HepG2 (cell line): ENCODE data around the gene CMTM4. TPM values are rescaled to one million over a fixed set of nuclear protein-coding genes. Genes with fewer than 3 reads are reported as not detected.
A peak's percentile ranks its signal among the peaks of the same experiment; 100 is the strongest.

Experiments
- ETV6 ChIP-seq: sonication (generic); formaldehyde crosslinking; conservative IDR thresholded peaks from 2 replicates; pipeline ENCODE4 v1.4.0; 2020; ENCODE audit warnings: missing genetic modification reagents
- GLMP ChIP-seq: sonication (generic); formaldehyde crosslinking; IDR thresholded peaks from 2 replicates; pipeline ENCODE4 v1.9.0; 2021; ENCODE audit warnings: missing genetic modification reagents, mild to moderate bottlenecking, borderline replicate concordance
- HDAC2 ChIP-seq: sonication (generic); formaldehyde crosslinking; IDR thresholded peaks from 2 replicates; pipeline ENCODE4 v1.4.0; 2020; ENCODE audit warnings: missing genetic modification reagents
- KDM6A ChIP-seq: IDR thresholded peaks from 2 replicates; pipeline ENCODE4 v1.6.1; 2016; ENCODE audit warnings: low read depth
- KLF16 ChIP-seq, 2 experiments: sonication (generic) in 1 of 2; formaldehyde crosslinking in 1 of 2; IDR thresholded peaks; 2 replicates each; pipeline versions ENCODE4 v1.6.1 to v1.8.0; 2016 to 2023; ENCODE audit warnings: missing genetic modification reagents in 2 of 2, missing compliant biosample characterization in 1 of 2
- NR2C2 ChIP-seq: sonication (generic); formaldehyde crosslinking; IDR thresholded peaks from 2 replicates; pipeline ENCODE4 v1.4.0; 2020; ENCODE audit warnings: missing genetic modification reagents, mild to moderate bottlenecking, moderate library complexity, borderline replicate concordance
- POLR2AphosphoS2 ChIP-seq: IDR thresholded peaks from 2 replicates; pipeline ENCODE4 v1.6.1; 2011; ENCODE audit warnings: low read depth, low read length, improper control_type of control experiment
- RAD21 ChIP-seq: fragments of 450-650 bp; formaldehyde crosslinking; IDR thresholded peaks from 2 replicates; pipeline ENCODE4 v1.5.0; 2020; ENCODE audit warnings: mild to moderate bottlenecking
- RARA ChIP-seq: IDR thresholded peaks from 2 replicates; pipeline ENCODE4 v1.6.1; 2016; ENCODE audit warnings: missing genetic modification reagents, missing compliant biosample characterization
- RBAK ChIP-seq: sonication (generic); formaldehyde crosslinking; IDR thresholded peaks from 2 replicates; pipeline ENCODE4 v1.5.1; 2020; ENCODE audit warnings: mild to moderate bottlenecking, missing genetic modification reagents
- RBFOX2 ChIP-seq: fragments of 200-400 bp; formaldehyde crosslinking; IDR thresholded peaks from 2 replicates; pipeline ENCODE4 v1.6.1; 2017; ENCODE audit warnings: low read depth, mild to moderate bottlenecking, low read length
- SCMH1 ChIP-seq: sonication (generic); formaldehyde crosslinking; IDR thresholded peaks from 2 replicates; pipeline ENCODE4 v1.9.0; 2021; ENCODE audit warnings: missing genetic modification reagents, mild to moderate bottlenecking, borderline replicate concordance
- SIX4 ChIP-seq: sonication (generic); formaldehyde crosslinking; IDR thresholded peaks from 2 replicates; pipeline ENCODE4 v1.4.0; 2020; ENCODE audit warnings: missing genetic modification reagents
- SNRNP70 ChIP-seq: fragments of 200-400 bp; formaldehyde crosslinking; IDR thresholded peaks from 2 replicates; pipeline ENCODE4 v1.6.1; 2017; ENCODE audit warnings: mild to moderate bottlenecking, low read depth, low read length, moderate library complexity
- SOX13 ChIP-seq, 3 experiments: fragments of 450-650 bp in 1 of 3; sonication (generic) in 1 of 3; formaldehyde crosslinking in 1 of 3; IDR thresholded peaks in 2 of 3; conservative IDR thresholded peaks in 1 of 3; 2 replicates each; pipeline versions ENCODE4 v1.5.0 to v1.6.1; 2016 to 2020; ENCODE audit warnings: antibody characterized with exemption in 1 of 3, mild to moderate bottlenecking in 1 of 3, missing compliant biosample characterization in 1 of 3, missing genetic modification reagents in 1 of 3, moderate library complexity in 1 of 3
- THAP8 ChIP-seq: sonication (generic); formaldehyde crosslinking; IDR thresholded peaks from 2 replicates; pipeline ENCODE4 v1.5.1; 2020; ENCODE audit warnings: missing genetic modification reagents, mild to moderate bottlenecking, borderline replicate concordance
- TRAFD1 ChIP-seq: sonication (generic); formaldehyde crosslinking; IDR thresholded peaks from 2 replicates; pipeline ENCODE4 v1.5.1; 2020; ENCODE audit warnings: missing genetic modification reagents, mild to moderate bottlenecking, borderline replicate concordance
- ZFP36L1 ChIP-seq: sonication (generic); formaldehyde crosslinking; IDR thresholded peaks from 2 replicates; pipeline ENCODE4 v1.8.0; 2022; ENCODE audit warnings: mild to moderate bottlenecking, missing genetic modification reagents, moderate library complexity
- ZGPAT ChIP-seq: IDR thresholded peaks from 2 replicates; pipeline ENCODE4 v1.6.1; 2016; ENCODE audit warnings: mild to moderate bottlenecking
- ZMYM3 ChIP-seq: sonication (generic); formaldehyde crosslinking; IDR thresholded peaks from 2 replicates; pipeline ENCODE4 v1.5.1; 2020; ENCODE audit warnings: mild to moderate bottlenecking, missing genetic modification reagents
- ZNF335 ChIP-seq: sonication (generic); formaldehyde crosslinking; IDR thresholded peaks from 2 replicates; pipeline ENCODE4 v1.4.0; 2020; ENCODE audit warnings: missing genetic modification reagents
- ZNF737 ChIP-seq: sonication (generic); formaldehyde crosslinking; IDR thresholded peaks from 2 replicates; pipeline ENCODE4 v1.5.0; 2020; ENCODE audit warnings: missing genetic modification reagents, mild to moderate bottlenecking, borderline replicate concordance
- ZNF772 ChIP-seq: sonication (generic); formaldehyde crosslinking; IDR thresholded peaks from 2 replicates; pipeline ENCODE4 v1.5.0; 2020; ENCODE audit warnings: mild to moderate bottlenecking, missing genetic modification reagents
- ZNF839 ChIP-seq: sonication (generic); formaldehyde crosslinking; IDR thresholded peaks from 2 replicates; pipeline ENCODE4 v1.4.0; 2020; ENCODE audit warnings: missing genetic modification reagents, mild to moderate bottlenecking, borderline replicate concordance
- polyA plus RNA-seq, 8 experiments: library from polyadenylated mRNA; depleted of rRNA in 3 of 8; stranded (reverse) in 7 of 8; unstranded in 1 of 8; fragments of >200 nt; fragmentation: Illumina TruSeq in 4 of 8; extraction: Trizol in 4 of 8; gene quantifications; 2 replicates each; pipeline versions ENCODE4 v1.2.1 to v1.2.3, GENCODE V29; 2011 to 2016; ENCODE audit warnings: low read depth in 4 of 8, missing spikeins in 1 of 8, mixed read lengths in 1 of 8; ENCODE audit not compliant: insufficient read depth in 1 of 8
- total RNA-seq, 5 experiments: library from RNA; depleted of rRNA; stranded (reverse); fragments of >200 nt; fragmentation: Illumina TruSeq; extraction: Trizol; gene quantifications; 2 replicates each; pipeline ENCODE4 v1.2.3, GENCODE V29; 2016; ENCODE audit warnings: low read depth in 1 of 5

CMTM4 gene
- total and polyA plus RNA-seq, 2 of the 13 experiments (the other 11 are each of a cell fraction or from before 2014, with no cell fraction given): 32.0 to 36.3 TPM

GRCh38 chr16:66608241-66609138 lies 88.1 kb downstream of the CMTM4 start (continued):
- TF ChIP-seq POLR2AphosphoS2: no peak
- peak; percentile 96 for TF ChIP-seq ZNF335
- no peak for TF ChIP-seq SNRNP70
- TF ChIP-seq TRAFD1 (CRISPR knock-in tag): no peak
- no peak for TF ChIP-seq SOX13 (IDR thresholded peaks at IDR 0.05)
- peak; percentile 48 to 58; a peak in 1 of 4 replicates for TF ChIP-seq SOX13 (CRISPR knock-in tag; conservative IDR thresholded peaks at IDR 0.05 in 1 of 2, IDR thresholded peaks at IDR 0.05 in 1 of 2)
- TF ChIP-seq SIX4 (CRISPR knock-in tag): no peak
- TF ChIP-seq ZNF772 (CRISPR knock-in tag): no peak
- TF ChIP-seq KDM6A (CRISPR knock-in tag): no peak
- TF ChIP-seq RBFOX2: no peak
- TF ChIP-seq ETV6 (CRISPR knock-in tag): peak; percentile 78; the same call in 1 of the 2 replicates
- no peak for TF ChIP-seq GLMP (CRISPR knock-in tag)
- peak; percentile 96 for TF ChIP-seq RAD21 (CRISPR knock-in tag)
- peak; percentile 23; the same call in 1 of the 2 replicates for TF ChIP-seq ZNF737 (CRISPR knock-in tag)
- TF ChIP-seq ZMYM3: peak; percentile 53; the same call in 1 of the 2 replicates
- TF ChIP-seq HDAC2: peak; percentile 73
- TF ChIP-seq ZGPAT (CRISPR knock-in tag): peak; percentile 89
- peak; percentile 23; the same call in 1 of the 2 replicates for TF ChIP-seq ZNF839 (CRISPR knock-in tag)
- TF ChIP-seq ZFP36L1 (CRISPR knock-in tag): peak; percentile 21; the same call in 1 of the 2 replicates
- TF ChIP-seq THAP8 (CRISPR knock-in tag): no peak
- TF ChIP-seq RARA (CRISPR knock-in tag): peak; percentile 68
- no peak for TF ChIP-seq SCMH1 (CRISPR knock-in tag)
- TF ChIP-seq NR2C2 (CRISPR knock-in tag): peak; percentile 40; the same call in 1 of the 2 replicates
- TF ChIP-seq KLF16 (CRISPR knock-in tag; IDR thresholded peaks at IDR 0.05): peak in 1 of 2 experiments; percentile 87; a peak in 2 of 4 replicates
- no peak for TF ChIP-seq RBAK (CRISPR knock-in tag)
